Suppressor macrophage treated with lipopolysaccharide for 4 hours (primary cell): ENCODE measurements around the gene NEURL3.
A peak's percentile ranks its signal among the peaks of the same experiment; 100 is the strongest.

Source experiments
- DNase-seq: peaks from one replicate; pipeline ENCODE4 v3.0.0-alpha.2; 2020

Gene NEURL3

GRCh38 chr2:96539215-96539920, 34.2 kb upstream of the NEURL3 start:
- DNase-seq, result no peak

- DNase-seq, result peak; percentile 82
These were observed 33.5 kb upstream of the NEURL3 start for GRCh38 chr2:96538487-96539214.

GRCh38 chr2:96537734-96538486, 32.8 kb upstream of the NEURL3 start:
- DNase-seq, result peak; percentile 34

- peak; percentile 88 for DNase-seq
These were observed 32.0 kb upstream of the NEURL3 start for GRCh38 chr2:96537066-96537733.

- DNase-seq, result peak; percentile 97
These were observed 31.4 kb upstream of the NEURL3 start, which contains the start of gene ARID5A for GRCh38 chr2:96536445-96537065. Gene ARID5A, plus strand, starts transcription at chr2:96536752. Its CDS starts 75 bp downstream, at chr2:96536827.

- DNase-seq, result no peak
These were observed 30.2 kb upstream of the NEURL3 start for GRCh38 chr2:96535331-96535730.

GRCh38 chr2:96534701-96535181, 29.6 kb upstream of the NEURL3 start:
- DNase-seq, result no peak

- DNase-seq, result no peak
These were observed 29.0 kb upstream of the NEURL3 start for GRCh38 chr2:96534141-96534540.

- peak; percentile 93 for DNase-seq
These were observed 28.3 kb upstream of the NEURL3 start for GRCh38 chr2:96533292-96534073.

GRCh38 chr2:96532641-96533291, 27.6 kb upstream of the NEURL3 start:
- DNase-seq, result no peak

GRCh38 chr2:96531872-96532505, 26.8 kb upstream of the NEURL3 start:
- DNase-seq, result peak; percentile 100

- DNase-seq, result peak; percentile 51
These were observed 26.2 kb upstream of the NEURL3 start for GRCh38 chr2:96531366-96531765.

- DNase-seq, result no peak
These were observed 25.6 kb upstream of the NEURL3 start for GRCh38 chr2:96530474-96531357.

GRCh38 chr2:96530144-96530430, 24.9 kb upstream of the NEURL3 start:
- DNase-seq, result no peak

- DNase-seq, result no peak
These were observed 24.4 kb upstream of the NEURL3 start for GRCh38 chr2:96529376-96530143.

- no peak for DNase-seq
These were observed 23.7 kb upstream of the NEURL3 start for GRCh38 chr2:96528700-96529375.

GRCh38 chr2:96528006-96528699, 23.0 kb upstream of the NEURL3 start:
- DNase-seq, result peak; percentile 92
